ENCODE data around the gene CA14. TPM values are rescaled to one million over a fixed set of nuclear protein-coding genes. Genes with fewer than 3 reads are reported as not detected.

Gene CA14
- total RNA-seq, 1 donor = not detected

DNA sequence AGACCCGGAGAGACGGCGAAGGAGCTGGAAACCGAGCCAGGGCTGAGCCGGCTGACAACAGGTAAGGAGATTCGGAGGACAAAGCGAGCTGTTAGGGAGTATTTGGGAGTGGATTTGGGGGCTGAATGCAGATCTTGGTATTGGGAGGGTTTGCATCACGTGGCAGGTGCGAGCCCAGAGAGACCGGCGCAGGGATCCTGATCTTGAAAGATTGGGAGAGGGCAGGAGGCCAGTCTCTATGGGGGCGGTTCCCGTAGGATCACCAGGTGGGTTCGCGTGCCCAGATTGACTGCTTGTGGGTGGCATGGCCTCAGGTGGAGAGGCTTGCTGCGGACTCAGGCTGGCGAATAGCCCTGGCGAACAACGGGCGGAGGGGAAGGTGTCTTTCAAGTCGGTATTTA, 25.0 kb downstream of the CA14 start:
- TF ChIP-seq, protein P1, sequence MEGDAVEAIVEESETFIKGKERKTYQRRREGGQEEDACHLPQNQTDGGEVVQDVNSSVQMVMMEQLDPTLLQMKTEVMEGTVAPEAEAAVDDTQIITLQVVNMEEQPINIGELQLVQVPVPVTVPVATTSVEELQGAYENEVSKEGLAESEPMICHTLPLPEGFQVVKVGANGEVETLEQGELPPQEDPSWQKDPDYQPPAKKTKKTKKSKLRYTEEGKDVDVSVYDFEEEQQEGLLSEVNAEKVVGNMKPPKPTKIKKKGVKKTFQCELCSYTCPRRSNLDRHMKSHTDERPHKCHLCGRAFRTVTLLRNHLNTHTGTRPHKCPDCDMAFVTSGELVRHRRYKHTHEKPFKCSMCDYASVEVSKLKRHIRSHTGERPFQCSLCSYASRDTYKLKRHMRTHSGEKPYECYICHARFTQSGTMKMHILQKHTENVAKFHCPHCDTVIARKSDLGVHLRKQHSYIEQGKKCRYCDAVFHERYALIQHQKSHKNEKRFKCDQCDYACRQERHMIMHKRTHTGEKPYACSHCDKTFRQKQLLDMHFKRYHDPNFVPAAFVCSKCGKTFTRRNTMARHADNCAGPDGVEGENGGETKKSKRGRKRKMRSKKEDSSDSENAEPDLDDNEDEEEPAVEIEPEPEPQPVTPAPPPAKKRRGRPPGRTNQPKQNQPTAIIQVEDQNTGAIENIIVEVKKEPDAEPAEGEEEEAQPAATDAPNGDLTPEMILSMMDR (IDR thresholded peaks at IDR 0.05; ENCODE audit: insufficient read depth, low read depth, low read length) = no peak
- H3K4me3 ChIP-seq (ENCODE audit: low read depth, low read length) = peak overlapping the region; percentile 65
- DNase-seq (ENCODE audit: low read depth) = no peak

DNA sequence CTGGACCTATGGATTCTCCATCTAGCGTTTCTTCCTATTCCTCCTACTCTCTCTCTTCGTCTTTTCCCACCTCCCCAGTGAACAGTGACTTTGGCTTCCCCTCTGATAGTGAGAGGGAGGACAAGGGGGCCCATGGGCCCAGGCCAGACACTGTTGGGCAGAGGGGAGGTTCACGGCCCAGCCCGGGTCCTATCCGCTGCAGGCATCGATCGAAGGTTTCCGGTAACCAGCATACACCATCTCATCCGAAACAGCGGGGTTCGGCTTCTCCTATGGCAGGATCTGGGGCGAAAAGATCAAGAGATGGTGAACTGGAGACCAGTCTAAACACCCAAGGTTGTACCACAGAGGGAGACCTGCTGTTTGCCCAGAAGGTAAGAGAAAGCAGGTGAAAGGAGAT, 25.7 kb downstream of the CA14 start:
- DNase-seq (ENCODE audit: low read depth) = no peak
- TF ChIP-seq, protein P1 (IDR thresholded peaks at IDR 0.05; ENCODE audit: insufficient read depth, low read depth, low read length) = no peak
- H3K4me3 ChIP-seq (ENCODE audit: low read depth, low read length) = no peak overlapping the region

DNA sequence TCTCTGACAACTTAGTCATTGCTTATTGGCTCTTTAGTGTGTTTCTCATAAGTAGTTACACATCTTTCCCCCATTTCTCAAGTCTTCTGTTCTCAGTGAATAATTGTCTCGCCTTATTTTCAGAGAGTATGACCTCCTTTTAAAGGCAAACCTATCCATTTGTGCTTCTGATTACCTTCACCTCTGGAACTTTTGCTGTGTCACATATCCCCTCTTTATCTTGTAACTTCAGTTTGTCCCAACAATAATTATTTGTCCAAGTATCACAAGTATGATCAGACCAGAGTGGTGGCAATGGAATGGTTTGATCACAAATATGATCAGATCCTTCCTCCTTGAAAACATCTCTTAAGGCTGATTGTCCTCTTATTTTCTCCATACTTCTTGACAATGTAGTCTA, 30.8 kb downstream of the CA14 start:
- no peak overlapping the region for H3K4me3 ChIP-seq (ENCODE audit: low read depth, low read length)
- TF ChIP-seq, protein P1 (IDR thresholded peaks at IDR 0.05; ENCODE audit: insufficient read depth, low read depth, low read length) = no peak

DNA sequence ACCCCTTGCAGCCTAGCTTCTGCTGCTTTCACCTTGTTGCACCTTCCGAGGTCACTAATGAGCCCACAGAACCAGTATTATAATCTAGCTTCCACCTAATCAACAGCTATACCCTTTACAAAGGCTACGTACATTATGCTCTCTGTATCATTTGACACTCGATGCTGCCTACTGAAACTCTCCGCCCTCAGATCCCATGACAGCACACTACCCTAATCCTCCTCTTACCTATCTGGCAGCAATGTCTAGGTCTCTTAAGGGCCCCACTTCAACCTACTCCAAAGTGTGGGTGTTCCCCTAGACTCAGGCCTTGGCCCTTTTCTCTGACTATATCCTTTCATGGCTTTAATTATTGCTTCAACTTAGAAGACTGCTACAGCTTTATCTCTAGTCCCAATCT, 31.2 kb downstream of the CA14 start:
- H3K4me3 ChIP-seq (ENCODE audit: low read depth, low read length) = no peak overlapping the region
- no peak for DNase-seq (ENCODE audit: low read depth)
- TF ChIP-seq, protein P1 (IDR thresholded peaks at IDR 0.05; ENCODE audit: insufficient read depth, low read depth, low read length) = no peak

More for the DNA sequence above, 30.8 kb downstream of the CA14 start:
- no peak for DNase-seq (ENCODE audit: low read depth)

DNA sequence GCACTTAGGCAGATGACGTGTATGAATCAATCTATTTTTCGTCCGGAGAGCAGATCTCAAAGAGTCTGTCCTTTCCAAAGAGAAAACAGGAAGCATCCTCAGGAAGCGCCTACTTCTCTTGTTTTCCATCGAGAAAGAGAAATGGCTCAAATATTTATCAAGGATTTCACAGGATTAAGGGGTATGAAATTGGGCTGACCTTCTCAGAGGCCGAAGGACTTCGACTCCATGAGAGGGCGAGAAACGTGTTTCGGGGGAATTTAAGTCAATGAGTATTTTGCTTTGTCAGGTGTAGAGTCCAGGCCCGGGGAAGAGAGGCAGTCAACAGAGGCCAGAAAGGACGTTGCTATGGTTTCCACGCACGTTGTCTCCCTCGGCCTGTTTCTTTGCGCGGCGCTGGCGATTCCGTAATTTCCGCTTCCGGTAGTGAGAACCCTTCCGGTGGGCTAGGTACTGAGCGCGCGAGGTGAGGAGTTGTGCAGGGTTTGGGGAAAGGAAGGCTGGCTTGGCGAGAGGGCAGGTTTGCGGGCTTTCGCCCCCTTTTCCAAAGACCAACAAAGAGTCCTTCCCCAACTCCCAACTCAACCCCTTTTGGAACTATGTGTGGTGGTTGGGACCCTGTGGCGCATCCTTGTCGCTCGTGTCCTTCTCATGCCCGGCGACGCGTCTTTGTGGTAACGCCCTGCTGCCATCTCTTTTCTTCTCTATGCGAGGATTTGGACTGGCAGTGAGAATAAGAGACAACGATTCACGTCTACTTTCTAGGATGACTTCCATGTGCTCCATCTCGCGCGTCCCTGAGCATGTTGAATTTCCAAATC, 36.1 kb downstream of the CA14 start, which contains the start of gene MRPS21:
TSS of gene MRPS21 (plus strand) at position 429 of the 821 bp plus-strand sequence. CDS start 506 bp downstream, outside the sequence.
- peak; percentile 89 for DNase-seq (ENCODE audit: low read depth)
- TF ChIP-seq, protein P1 (IDR thresholded peaks at IDR 0.05; ENCODE audit: insufficient read depth, low read depth, low read length) = no peak
- H3K4me3 ChIP-seq (ENCODE audit: low read depth, low read length) = peak within 1 kb of the TSS; percentile 91

DNA sequence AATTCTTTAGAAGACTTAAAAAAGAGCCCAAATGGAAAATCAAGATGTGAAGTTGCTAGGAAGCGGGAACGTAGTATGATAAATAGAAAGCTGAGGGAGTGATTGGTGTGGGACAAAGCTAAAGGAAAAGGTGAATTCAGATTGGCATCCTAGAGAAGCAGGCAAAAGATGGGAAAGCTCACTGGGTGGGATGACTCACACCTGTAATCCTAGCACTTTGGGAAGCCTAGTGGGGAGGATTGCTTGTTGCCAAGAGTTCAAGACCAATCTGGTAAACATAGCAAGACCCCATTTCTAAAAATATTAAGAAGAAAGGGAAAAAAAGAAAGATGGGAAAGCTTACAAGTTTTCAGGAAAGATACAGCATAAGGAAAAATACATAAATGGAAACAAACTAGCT, 37.9 kb downstream of the CA14 start:
- H3K4me3 ChIP-seq (ENCODE audit: low read depth, low read length) = no peak overlapping the region
- DNase-seq (ENCODE audit: low read depth) = no peak
- TF ChIP-seq, protein P1 (IDR thresholded peaks at IDR 0.05; ENCODE audit: insufficient read depth, low read depth, low read length) = no peak
